ENCODE data around the gene NFIX.

The NFIX gene

DNA sequence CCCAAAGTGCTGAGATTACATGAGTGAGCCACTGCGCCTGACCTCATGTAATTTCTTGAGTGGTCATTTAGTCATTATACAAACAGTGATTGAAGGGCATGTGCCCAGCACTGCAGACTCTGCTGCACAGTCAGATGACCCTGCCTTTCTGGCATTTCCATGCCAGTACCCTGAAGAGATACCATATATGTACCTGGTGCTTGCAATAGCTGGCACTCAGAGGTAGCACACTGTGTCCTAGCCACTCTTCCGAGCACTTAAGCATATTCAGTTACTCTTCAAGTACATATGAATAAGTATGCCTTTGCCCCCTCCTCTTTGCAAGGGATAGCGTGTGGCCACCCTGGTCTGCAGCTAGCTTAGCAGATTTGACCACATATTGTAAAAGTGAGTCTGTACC lies 139.4 kb downstream of the NFIX start:
- DNase-seq: no peak

GRCh38 chr19:13135068-13136062 lies 140.1 kb downstream of the NFIX start:
- DNase-seq: no peak

GRCh38 chr19:13137290-13137794 lies 142.1 kb downstream of the NFIX start:
- DNase-seq: no peak

- no peak for DNase-seq
These were observed 143.1 kb downstream of the NFIX start for GRCh38 chr19:13138171-13138915.

- no peak for DNase-seq
These were observed 143.6 kb downstream of the NFIX start for GRCh38 chr19:13138916-13139198.

- DNase-seq: no peak
These were observed 144.5 kb downstream of the NFIX start for GRCh38 chr19:13139633-13140311.

GRCh38 chr19:13146763-13147563 lies 151.7 kb downstream of the NFIX start:
- no peak for DNase-seq
